ENCODE results near the gene REXO1.

GRCh38 chr19:1873524-1874473 lies 25.5 kb upstream of the REXO1 start:
- TF ChIP-seq ATF2 (tag by site-specific recombination; IDR thresholded peaks at IDR 0.05; ENCODE audit: low read depth), result no peak
- no peak for TF ChIP-seq REPIN1 (tag by site-specific recombination; IDR thresholded peaks at IDR 0.05; ENCODE audit: low read depth)
- TF ChIP-seq ZFP3 (tag by site-specific recombination; IDR thresholded peaks at IDR 0.05; ENCODE audit: low read depth), result no peak
- TF ChIP-seq ZNF274 (IDR thresholded peaks at IDR 0.05; ENCODE audit: low read length), result no peak
- no peak for TF ChIP-seq ZNF274 (tag by site-specific recombination; IDR thresholded peaks at IDR 0.05; ENCODE audit: borderline replicate concordance)
- no peak for TF ChIP-seq SP2 (tag by site-specific recombination; IDR thresholded peaks at IDR 0.05)
- no peak for TF ChIP-seq ZNF529 (tag by site-specific recombination; IDR thresholded peaks at IDR 0.05; ENCODE audit: insufficient replicate concordance)
- no peak for TF ChIP-seq KLF16 (tag by site-specific recombination; IDR thresholded peaks at IDR 0.05)
- TF ChIP-seq CTCF (tag by site-specific recombination; IDR thresholded peaks at IDR 0.05), result no peak
- no peak for TF ChIP-seq ZNF639 (tag by site-specific recombination; IDR thresholded peaks at IDR 0.05)
- no peak for TF ChIP-seq ZNF174 (tag by site-specific recombination; IDR thresholded peaks at IDR 0.05)
- no peak for TF ChIP-seq ZBTB26 (tag by site-specific recombination; optimal IDR thresholded peaks at IDR 0.05)

All from HEK293 (cell line).